GM23338 (cell line): ENCODE measurements around the gene BCKDHA.

ENCODE experiments used
- CREB1 ChIP-seq: fragments of 250-450 bp; sonication (Bioruptor Pico); IDR thresholded peaks from 2 replicates; pipeline ENCODE4 v1.5.0; 2020; ENCODE audit warnings: low read depth, mild to moderate bottlenecking, moderate library complexity
- EZH2 ChIP-seq: fragments of 200-600 bp; sonication (generic); IDR thresholded peaks from one replicate; pipeline ENCODE4 v1.8.0; 2017; ENCODE audit warnings: antibody characterized with exemption, mild to moderate bottlenecking, low read depth; ENCODE audit not compliant: unreplicated experiment
- EZH2phosphoT487 ChIP-seq: fragments of 200-600 bp; sonication (generic); IDR thresholded peaks from one replicate; pipeline ENCODE4 v1.8.1; 2018; ENCODE audit warnings: antibody characterized with exemption; ENCODE audit not compliant: unreplicated experiment
- JUNB ChIP-seq: IDR thresholded peaks from one replicate; pipeline ENCODE4 v1.6.1; 2016; ENCODE audit warnings: antibody characterized with exemption; ENCODE audit not compliant: unreplicated experiment
- POLR2AphosphoS5 ChIP-seq: IDR thresholded peaks from 2 replicates; pipeline ENCODE4 v1.6.1; 2016; ENCODE audit warnings: antibody characterized with exemption, low read depth
- ZNF331 ChIP-seq: fragments of 250-450 bp; sonication (Bioruptor Pico); IDR thresholded peaks from 2 replicates; pipeline ENCODE4 v1.5.0; 2020; ENCODE audit warnings: low read depth, mild to moderate bottlenecking, moderate library complexity
- TF ChIP-seq, protein P1 (sequence below), 2 experiments: fragments of 200-600 bp in 1 of 2; sonication (generic) in 1 of 2; conservative IDR thresholded peaks; 2 replicates each; pipeline versions ENCODE4 v1.5.1 to v1.6.1; 2016 to 2017; ENCODE audit warnings: antibody characterized with exemption in 2 of 2, low read depth in 2 of 2, mild to moderate bottlenecking in 2 of 2, moderate library complexity in 1 of 2
- TF ChIP-seq, protein P2 (sequence below): IDR thresholded peaks from 2 replicates; pipeline ENCODE4 v1.6.1; 2016; ENCODE audit warnings: antibody characterized with exemption
- TF ChIP-seq, protein P3 (sequence below): IDR thresholded peaks from one replicate; pipeline ENCODE4 v1.6.1; 2018; ENCODE audit warnings: antibody characterized with exemption; ENCODE audit not compliant: unreplicated experiment

DNA sequence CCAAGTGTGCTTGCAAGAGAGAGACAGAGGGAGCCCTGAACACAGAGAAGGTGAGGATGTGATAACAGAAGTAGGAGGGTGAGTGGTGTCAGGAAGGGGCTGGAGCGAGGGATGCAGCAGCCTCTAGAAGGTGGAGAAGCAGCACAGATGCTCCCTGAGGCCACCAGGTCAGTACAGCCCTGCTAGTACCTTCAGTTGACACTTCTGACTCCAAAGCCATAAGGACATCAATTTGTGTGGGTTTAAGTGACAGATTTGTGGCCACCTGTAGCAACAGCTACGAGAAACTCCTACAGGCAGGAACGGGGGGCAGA lies 52.2 kb downstream of the BCKDHA start:
- no peak for TF ChIP-seq EZH2phosphoT487
- TF ChIP-seq, protein P1, sequence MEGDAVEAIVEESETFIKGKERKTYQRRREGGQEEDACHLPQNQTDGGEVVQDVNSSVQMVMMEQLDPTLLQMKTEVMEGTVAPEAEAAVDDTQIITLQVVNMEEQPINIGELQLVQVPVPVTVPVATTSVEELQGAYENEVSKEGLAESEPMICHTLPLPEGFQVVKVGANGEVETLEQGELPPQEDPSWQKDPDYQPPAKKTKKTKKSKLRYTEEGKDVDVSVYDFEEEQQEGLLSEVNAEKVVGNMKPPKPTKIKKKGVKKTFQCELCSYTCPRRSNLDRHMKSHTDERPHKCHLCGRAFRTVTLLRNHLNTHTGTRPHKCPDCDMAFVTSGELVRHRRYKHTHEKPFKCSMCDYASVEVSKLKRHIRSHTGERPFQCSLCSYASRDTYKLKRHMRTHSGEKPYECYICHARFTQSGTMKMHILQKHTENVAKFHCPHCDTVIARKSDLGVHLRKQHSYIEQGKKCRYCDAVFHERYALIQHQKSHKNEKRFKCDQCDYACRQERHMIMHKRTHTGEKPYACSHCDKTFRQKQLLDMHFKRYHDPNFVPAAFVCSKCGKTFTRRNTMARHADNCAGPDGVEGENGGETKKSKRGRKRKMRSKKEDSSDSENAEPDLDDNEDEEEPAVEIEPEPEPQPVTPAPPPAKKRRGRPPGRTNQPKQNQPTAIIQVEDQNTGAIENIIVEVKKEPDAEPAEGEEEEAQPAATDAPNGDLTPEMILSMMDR (conservative IDR thresholded peaks at IDR 0.05; ENCODE audit: low read depth in 2 of 2) = no peak
- TF ChIP-seq EZH2 = no peak
- no peak for TF ChIP-seq POLR2AphosphoS5
- TF ChIP-seq, protein P2, sequence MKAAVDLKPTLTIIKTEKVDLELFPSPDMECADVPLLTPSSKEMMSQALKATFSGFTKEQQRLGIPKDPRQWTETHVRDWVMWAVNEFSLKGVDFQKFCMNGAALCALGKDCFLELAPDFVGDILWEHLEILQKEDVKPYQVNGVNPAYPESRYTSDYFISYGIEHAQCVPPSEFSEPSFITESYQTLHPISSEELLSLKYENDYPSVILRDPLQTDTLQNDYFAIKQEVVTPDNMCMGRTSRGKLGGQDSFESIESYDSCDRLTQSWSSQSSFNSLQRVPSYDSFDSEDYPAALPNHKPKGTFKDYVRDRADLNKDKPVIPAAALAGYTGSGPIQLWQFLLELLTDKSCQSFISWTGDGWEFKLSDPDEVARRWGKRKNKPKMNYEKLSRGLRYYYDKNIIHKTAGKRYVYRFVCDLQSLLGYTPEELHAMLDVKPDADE = no peak
- no peak for TF ChIP-seq ZNF331 (CRISPR knock-in tag)
- TF ChIP-seq, protein P3, sequence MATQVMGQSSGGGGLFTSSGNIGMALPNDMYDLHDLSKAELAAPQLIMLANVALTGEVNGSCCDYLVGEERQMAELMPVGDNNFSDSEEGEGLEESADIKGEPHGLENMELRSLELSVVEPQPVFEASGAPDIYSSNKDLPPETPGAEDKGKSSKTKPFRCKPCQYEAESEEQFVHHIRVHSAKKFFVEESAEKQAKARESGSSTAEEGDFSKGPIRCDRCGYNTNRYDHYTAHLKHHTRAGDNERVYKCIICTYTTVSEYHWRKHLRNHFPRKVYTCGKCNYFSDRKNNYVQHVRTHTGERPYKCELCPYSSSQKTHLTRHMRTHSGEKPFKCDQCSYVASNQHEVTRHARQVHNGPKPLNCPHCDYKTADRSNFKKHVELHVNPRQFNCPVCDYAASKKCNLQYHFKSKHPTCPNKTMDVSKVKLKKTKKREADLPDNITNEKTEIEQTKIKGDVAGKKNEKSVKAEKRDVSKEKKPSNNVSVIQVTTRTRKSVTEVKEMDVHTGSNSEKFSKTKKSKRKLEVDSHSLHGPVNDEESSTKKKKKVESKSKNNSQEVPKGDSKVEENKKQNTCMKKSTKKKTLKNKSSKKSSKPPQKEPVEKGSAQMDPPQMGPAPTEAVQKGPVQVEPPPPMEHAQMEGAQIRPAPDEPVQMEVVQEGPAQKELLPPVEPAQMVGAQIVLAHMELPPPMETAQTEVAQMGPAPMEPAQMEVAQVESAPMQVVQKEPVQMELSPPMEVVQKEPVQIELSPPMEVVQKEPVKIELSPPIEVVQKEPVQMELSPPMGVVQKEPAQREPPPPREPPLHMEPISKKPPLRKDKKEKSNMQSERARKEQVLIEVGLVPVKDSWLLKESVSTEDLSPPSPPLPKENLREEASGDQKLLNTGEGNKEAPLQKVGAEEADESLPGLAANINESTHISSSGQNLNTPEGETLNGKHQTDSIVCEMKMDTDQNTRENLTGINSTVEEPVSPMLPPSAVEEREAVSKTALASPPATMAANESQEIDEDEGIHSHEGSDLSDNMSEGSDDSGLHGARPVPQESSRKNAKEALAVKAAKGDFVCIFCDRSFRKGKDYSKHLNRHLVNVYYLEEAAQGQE = no peak
- no peak for TF ChIP-seq CREB1 (CRISPR knock-in tag)
- TF ChIP-seq JUNB = no peak
